ENCODE measurements around the gene ALAD.
"Not testable (repeated sequence)": the region's sequence is repeated elsewhere in the genome, so short reads cannot be mapped to it uniquely, and the experiment has no call there.

The ALAD gene

GRCh38 chr9:113401027-113401792 is at the start of gene ALAD:
TSS of gene ALAD (minus strand) at chr9:113401284. CDS start at chr9:113393559, 7,725 bp downstream.
- Histone ChIP-seq H3K4me3 (ENCODE audit: low read depth, low read length) (peak within 1 kb of the TSS; percentile 98), H3K4me1 (ENCODE audit: control insufficient read depth, insufficient read depth, low read length) (0 out of 2 replicates have a peak, but pooled peaks cover 9% of the 10 kb centered on the region), H3K9ac (ENCODE audit: low read length) (peak within 1 kb of the TSS; percentile 54), H3K27ac (ENCODE audit: low read depth, low read length) (no peak within 1 kb of the TSS), H3K9me3 (ENCODE audit: control insufficient read depth, insufficient read depth, low read depth, low read length) (no peaks in the 10 kb centered on the region), H3K27me3 (ENCODE audit: control insufficient read depth, insufficient read depth, low read length) (no peaks in the 10 kb centered on the region), H3K36me3 (ENCODE audit: control insufficient read depth, insufficient read depth, low read length) (no peaks in the 10 kb centered on the region)

- no peaks in the 10 kb centered on the region for H3K27me3 ChIP-seq (ENCODE audit: control insufficient read depth, insufficient read depth, low read length)
- H3K4me1 ChIP-seq (ENCODE audit: control insufficient read depth, insufficient read depth, low read length), result no peaks in the 10 kb centered on the region; the same call in 1 of the 2 replicates
- no peak overlapping the region for H3K27ac ChIP-seq (ENCODE audit: low read depth, low read length)
- no peaks in the 10 kb centered on the region for H3K36me3 ChIP-seq (ENCODE audit: control insufficient read depth, insufficient read depth, low read length)
- no peaks in the 10 kb centered on the region for H3K9me3 ChIP-seq (ENCODE audit: control insufficient read depth, insufficient read depth, low read depth, low read length)
- no peak overlapping the region for H3K4me3 ChIP-seq (ENCODE audit: low read depth, low read length)
- no peak overlapping the region for H3K9ac ChIP-seq (ENCODE audit: low read length)
Measured at GRCh38 chr9:113449376-113449775, 48.3 kb upstream of the ALAD start.

GRCh38 chr9:113446323-113446740 is 45.2 kb upstream of the ALAD start:
- Histone ChIP-seq H3K9me3 (ENCODE audit: control insufficient read depth, insufficient read depth, low read depth, low read length) (no peaks in the 10 kb centered on the region), H3K27me3 (ENCODE audit: control insufficient read depth, insufficient read depth, low read length) (no peaks in the 10 kb centered on the region), H3K9ac (ENCODE audit: low read length) (no peak overlapping the region), H3K4me3 (ENCODE audit: low read depth, low read length) (no peak overlapping the region), H3K4me1 (ENCODE audit: control insufficient read depth, insufficient read depth, low read length) (no peaks in the 10 kb centered on the region), H3K27ac (ENCODE audit: low read depth, low read length) (no peak overlapping the region), H3K36me3 (ENCODE audit: control insufficient read depth, insufficient read depth, low read length) (no peaks in the 10 kb centered on the region)

- Histone ChIP-seq H3K27me3 (ENCODE audit: control insufficient read depth, insufficient read depth, low read length) (no peaks in the 10 kb centered on the region), H3K4me1 (ENCODE audit: control insufficient read depth, insufficient read depth, low read length) (no peaks in the 10 kb centered on the region), H3K9me3 (ENCODE audit: control insufficient read depth, insufficient read depth, low read depth, low read length) (no peaks in the 10 kb centered on the region), H3K9ac (ENCODE audit: low read length) (no peak overlapping the region), H3K27ac (ENCODE audit: low read depth, low read length) (no peak overlapping the region), H3K36me3 (ENCODE audit: control insufficient read depth, insufficient read depth, low read length) (no peaks in the 10 kb centered on the region), H3K4me3 (ENCODE audit: low read depth, low read length) (no peak overlapping the region)
Measured at GRCh38 chr9:113444736-113445135, 43.7 kb upstream of the ALAD start.

DNA sequence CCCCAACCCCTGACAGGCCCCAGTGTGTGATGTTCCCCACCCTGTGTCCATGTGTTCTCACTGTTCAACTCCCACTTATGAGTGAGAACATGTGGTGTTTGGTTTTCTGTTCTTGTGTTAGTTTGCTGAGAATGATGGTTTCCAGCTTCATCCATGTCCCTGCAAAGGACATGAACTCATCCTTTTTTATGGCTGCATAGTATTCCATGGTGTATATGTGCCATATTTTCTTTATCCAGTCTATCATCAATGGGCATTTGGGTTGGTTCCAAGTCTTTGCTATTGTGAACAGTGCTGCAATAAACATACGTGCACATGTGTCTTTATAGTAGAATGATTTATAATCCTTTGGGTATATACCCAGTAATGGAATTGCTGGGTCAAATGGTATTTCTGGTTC is 36.6 kb upstream of the ALAD start:
- H3K27me3 ChIP-seq (ENCODE audit: control insufficient read depth, insufficient read depth, low read length); H3K9ac ChIP-seq (ENCODE audit: low read length); H3K36me3 ChIP-seq (ENCODE audit: control insufficient read depth, insufficient read depth, low read length); H3K4me3 ChIP-seq (ENCODE audit: low read depth, low read length); H3K4me1 ChIP-seq (ENCODE audit: control insufficient read depth, insufficient read depth, low read length); H3K27ac ChIP-seq (ENCODE audit: low read depth, low read length); H3K9me3 ChIP-seq (ENCODE audit: control insufficient read depth, insufficient read depth, low read depth, low read length): not testable (repeated sequence)

GRCh38 chr9:113436728-113437515 is 35.8 kb upstream of the ALAD start:
- no peaks in the 10 kb centered on the region for H3K36me3 ChIP-seq (ENCODE audit: control insufficient read depth, insufficient read depth, low read length)
- H3K9me3 ChIP-seq (ENCODE audit: control insufficient read depth, insufficient read depth, low read depth, low read length), result peaks cover 7% of the 10 kb centered on the region
- no peak overlapping the region for H3K27ac ChIP-seq (ENCODE audit: low read depth, low read length)
- no peak overlapping the region for H3K4me3 ChIP-seq (ENCODE audit: low read depth, low read length)
- H3K4me1 ChIP-seq (ENCODE audit: control insufficient read depth, insufficient read depth, low read length), result no peaks in the 10 kb centered on the region
- no peak overlapping the region for H3K9ac ChIP-seq (ENCODE audit: low read length)
- no peaks in the 10 kb centered on the region for H3K27me3 ChIP-seq (ENCODE audit: control insufficient read depth, insufficient read depth, low read length)

GRCh38 chr9:113431191-113431590 is 30.1 kb upstream of the ALAD start:
- H3K4me1 ChIP-seq (ENCODE audit: control insufficient read depth, insufficient read depth, low read length), result no peaks in the 10 kb centered on the region

GRCh38 chr9:113428062-113428615 is 27.1 kb upstream of the ALAD start:
- no peaks in the 10 kb centered on the region for H3K36me3 ChIP-seq (ENCODE audit: control insufficient read depth, insufficient read depth, low read length)
- H3K4me1 ChIP-seq (ENCODE audit: control insufficient read depth, insufficient read depth, low read length), result peaks cover 6% of the 10 kb centered on the region
- H3K27ac ChIP-seq (ENCODE audit: low read depth, low read length), result no peak overlapping the region
- no peak overlapping the region for H3K9ac ChIP-seq (ENCODE audit: low read length)
- H3K27me3 ChIP-seq (ENCODE audit: control insufficient read depth, insufficient read depth, low read length), result no peaks in the 10 kb centered on the region
- H3K4me3 ChIP-seq (ENCODE audit: low read depth, low read length), result no peak overlapping the region
- peaks cover 3% of the 10 kb centered on the region; the same call in 1 of the 2 replicates for H3K9me3 ChIP-seq (ENCODE audit: control insufficient read depth, insufficient read depth, low read depth, low read length)

More at GRCh38 chr9:113431191-113431590, 30.1 kb upstream of the ALAD start:
- H3K9ac ChIP-seq (ENCODE audit: low read length), result no peak overlapping the region
- H3K27me3 ChIP-seq (ENCODE audit: control insufficient read depth, insufficient read depth, low read length), result no peaks in the 10 kb centered on the region
- no peak overlapping the region for H3K4me3 ChIP-seq (ENCODE audit: low read depth, low read length)
- no peaks in the 10 kb centered on the region for H3K36me3 ChIP-seq (ENCODE audit: control insufficient read depth, insufficient read depth, low read length)
- peaks cover 3% of the 10 kb centered on the region; the same call in 1 of the 2 replicates for H3K9me3 ChIP-seq (ENCODE audit: control insufficient read depth, insufficient read depth, low read depth, low read length)
- H3K27ac ChIP-seq (ENCODE audit: low read depth, low read length), result no peak overlapping the region

GRCh38 chr9:113427629-113428028 is 26.5 kb upstream of the ALAD start:
- no peak overlapping the region for H3K9ac ChIP-seq (ENCODE audit: low read length)

GRCh38 chr9:113426701-113427100 is 25.6 kb upstream of the ALAD start:
- no peak overlapping the region for H3K9ac ChIP-seq (ENCODE audit: low read length)

More at GRCh38 chr9:113427629-113428028, 26.5 kb upstream of the ALAD start:
- Histone ChIP-seq H3K4me3 (ENCODE audit: low read depth, low read length) (no peak overlapping the region), H3K9me3 (ENCODE audit: control insufficient read depth, insufficient read depth, low read depth, low read length) (no peaks in the 10 kb centered on the region), H3K36me3 (ENCODE audit: control insufficient read depth, insufficient read depth, low read length) (no peaks in the 10 kb centered on the region), H3K27ac (ENCODE audit: low read depth, low read length) (no peak overlapping the region), H3K4me1 (ENCODE audit: control insufficient read depth, insufficient read depth, low read length) (peaks cover 6% of the 10 kb centered on the region), H3K27me3 (ENCODE audit: control insufficient read depth, insufficient read depth, low read length) (no peaks in the 10 kb centered on the region)

DNA sequence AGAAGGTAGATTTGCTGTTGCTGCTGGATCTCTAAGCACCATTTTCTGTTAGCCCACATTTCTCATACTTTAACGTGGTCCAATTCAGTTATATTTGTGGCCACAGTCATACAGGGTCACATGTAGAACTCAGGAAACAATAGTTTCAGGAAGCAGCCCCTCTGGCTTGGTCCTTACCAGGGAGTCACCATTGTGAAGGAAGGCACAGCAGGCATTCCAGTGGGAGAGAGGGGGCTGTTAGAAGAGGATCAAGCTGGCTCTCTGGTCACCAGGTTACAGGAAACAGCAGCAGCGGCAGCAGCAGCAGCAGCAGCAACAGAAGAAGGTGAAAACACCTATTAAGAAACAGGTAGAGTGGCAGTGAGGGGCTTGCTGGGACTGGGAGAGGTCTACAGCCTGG is 24.0 kb upstream of the ALAD start:
- H3K9me3 ChIP-seq (ENCODE audit: control insufficient read depth, insufficient read depth, low read depth, low read length), result no peaks in the 10 kb centered on the region
- H3K4me3 ChIP-seq (ENCODE audit: low read depth, low read length), result no peak overlapping the region
- no peaks in the 10 kb centered on the region for H3K27me3 ChIP-seq (ENCODE audit: control insufficient read depth, insufficient read depth, low read length)
- no peaks in the 10 kb centered on the region for H3K36me3 ChIP-seq (ENCODE audit: control insufficient read depth, insufficient read depth, low read length)
- no peak overlapping the region for H3K9ac ChIP-seq (ENCODE audit: low read length)
- H3K27ac ChIP-seq (ENCODE audit: low read depth, low read length), result no peak overlapping the region
- H3K4me1 ChIP-seq (ENCODE audit: control insufficient read depth, insufficient read depth, low read length), result peaks cover 6% of the 10 kb centered on the region

More at GRCh38 chr9:113426701-113427100, 25.6 kb upstream of the ALAD start:
- Histone ChIP-seq H3K4me1 (ENCODE audit: control insufficient read depth, insufficient read depth, low read length) (peaks cover 6% of the 10 kb centered on the region), H3K4me3 (ENCODE audit: low read depth, low read length) (no peak overlapping the region), H3K27ac (ENCODE audit: low read depth, low read length) (no peak overlapping the region), H3K9me3 (ENCODE audit: control insufficient read depth, insufficient read depth, low read depth, low read length) (no peaks in the 10 kb centered on the region), H3K27me3 (ENCODE audit: control insufficient read depth, insufficient read depth, low read length) (no peaks in the 10 kb centered on the region), H3K36me3 (ENCODE audit: control insufficient read depth, insufficient read depth, low read length) (no peaks in the 10 kb centered on the region)

All from HUES6 (cell line).